ENCODE results near the gene CHID1. TPM values are rescaled to one million over a fixed set of nuclear protein-coding genes. Genes with fewer than 3 reads are reported as not detected.

Gene CHID1
- total and polyA plus RNA-seq, 2 of the 4 experiments (the other 2 are of a cell fraction) = 34.2 to 121 TPM

DNA sequence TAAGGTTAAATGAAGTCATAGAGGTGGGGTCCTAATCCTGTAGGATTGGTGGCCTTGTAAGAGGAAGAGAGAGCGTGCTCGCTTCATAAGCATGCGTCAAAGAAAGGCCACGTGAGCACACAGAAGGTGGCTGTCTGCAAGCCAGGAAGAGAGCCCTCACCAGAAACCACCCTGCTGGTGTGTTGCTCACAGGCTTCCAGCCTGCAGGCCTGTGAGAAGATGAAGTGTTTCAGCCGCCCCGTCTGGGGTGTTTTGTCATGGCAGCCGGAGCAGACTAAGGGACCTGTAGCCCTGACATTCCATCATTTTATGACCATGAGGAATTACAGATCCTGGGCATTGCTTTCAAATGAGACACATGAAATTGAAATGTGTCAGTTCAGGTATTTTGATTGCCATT lies 47.5 kb upstream of the CHID1 start:
- Histone ChIP-seq H3K4me2 (ENCODE audit: low read depth, low read length) (no peak overlapping the region), H2AK9ac (replicated peaks; ENCODE audit: low read depth, low read length, poor library complexity) (no peak overlapping the region), H3K4ac (ENCODE audit: low read depth, low read length) (no peak overlapping the region), H2BK5ac (ENCODE audit: low read depth, low read length, poor library complexity, severe bottlenecking) (no peak overlapping the region), H3K79me1 (ENCODE audit: low read depth in 1 of 2, low read length in 2 of 2) (peaks cover 21 to 66% of the 10 kb centered on the region in 2 experiments), H2AFZ (replicated peaks; ENCODE audit: low read length, poor library complexity) (no peak overlapping the region), H3K9me3 (ENCODE audit: control insufficient read depth, insufficient read depth, low read length) (no peaks in the 10 kb centered on the region), H3K56ac (ENCODE audit: extremely low read depth, insufficient read depth, low read length) (no peak overlapping the region), H3K27me3 (ENCODE audit: control insufficient read depth, insufficient read depth, low read length) (no peaks in the 10 kb centered on the region), H3K4me1 (ENCODE audit: control insufficient read depth, insufficient read depth, low read length) (peaks cover 10% of the 10 kb centered on the region), H4K20me1 (ENCODE audit: insufficient read depth, low read length) (peaks cover 54% of the 10 kb centered on the region), H3K23ac (ENCODE audit: low read depth, low read length) (no peak overlapping the region), H3K4me3 (ENCODE audit: insufficient read depth, low read depth, low read length) (no peak overlapping the region), H2BK15ac (ENCODE audit: low read depth, low read length) (no peak overlapping the region), H3K14ac (replicated peaks; ENCODE audit: low read depth, low read length) (no peak overlapping the region), H2BK20ac (ENCODE audit: low read depth, low read length) (no peak overlapping the region), H2AK5ac (ENCODE audit: low read depth, low read length) (no peak overlapping the region), H4K5ac (ENCODE audit: low read depth, low read length) (no peak overlapping the region), H3K9me1 (ENCODE audit: insufficient read depth, low read length) (peaks cover 18% of the 10 kb centered on the region; the same call in 1 of the 2 replicates), H3K18ac (ENCODE audit: low read depth, low read length) (no peak overlapping the region), H3K27ac (ENCODE audit: insufficient read depth, low read length) (no peak overlapping the region), H2BK120ac (ENCODE audit: low read depth, low read length) (no peak overlapping the region), H3K36me3 (ENCODE audit: control insufficient read depth, insufficient read depth, low read length) (peaks cover 29% of the 10 kb centered on the region), H4K91ac (ENCODE audit: insufficient read depth, low read depth, low read length) (no peak overlapping the region), H3K9ac (ENCODE audit: low read depth, low read length) (no peak overlapping the region), H4K8ac (ENCODE audit: low read depth in 2 of 2, low read length in 2 of 2) (no peak overlapping the region)
- no peak for DNase-seq
- no peak for ATAC-seq (ENCODE audit: low read depth)
- 83% methylated on average over 1 of the region's 7 CpGs; no CpG with 5 or more reads in 1 of the 2 experiments for WGBS, 2 experiments (ENCODE audit: extremely low coverage in 2 of 2, insufficient read length in 1 of 2)
- in situ Hi-C loops (cut with MboI; ENCODE audit: low sequenced_read_pairs) = no loop called here
- dilution Hi-C loops (cut with HindIII; ENCODE audit: low sequenced_read_pairs, unreplicated experiment) = no loop called here
- POLR2A ChIA-PET (ENCODE audit: unreplicated experiment) = no interaction called here
- CTCF ChIA-PET = no interaction called here
- no TSS peak for BruUV-seq (replicated peaks)
- no peak for TF ChIP-seq MXI1 (IDR thresholded peaks at IDR 0.05; ENCODE audit: borderline replicate concordance, low read depth, low read length)
- no peak for TF ChIP-seq RCOR1 (IDR thresholded peaks at IDR 0.05; ENCODE audit: insufficient replicate concordance, low read length)
- TF ChIP-seq, protein P1, sequence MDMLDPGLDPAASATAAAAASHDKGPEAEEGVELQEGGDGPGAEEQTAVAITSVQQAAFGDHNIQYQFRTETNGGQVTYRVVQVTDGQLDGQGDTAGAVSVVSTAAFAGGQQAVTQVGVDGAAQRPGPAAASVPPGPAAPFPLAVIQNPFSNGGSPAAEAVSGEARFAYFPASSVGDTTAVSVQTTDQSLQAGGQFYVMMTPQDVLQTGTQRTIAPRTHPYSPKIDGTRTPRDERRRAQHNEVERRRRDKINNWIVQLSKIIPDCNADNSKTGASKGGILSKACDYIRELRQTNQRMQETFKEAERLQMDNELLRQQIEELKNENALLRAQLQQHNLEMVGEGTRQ (IDR thresholded peaks at IDR 0.05; ENCODE audit: low read depth, low read length) = no peak
- TF ChIP-seq, protein P2, sequence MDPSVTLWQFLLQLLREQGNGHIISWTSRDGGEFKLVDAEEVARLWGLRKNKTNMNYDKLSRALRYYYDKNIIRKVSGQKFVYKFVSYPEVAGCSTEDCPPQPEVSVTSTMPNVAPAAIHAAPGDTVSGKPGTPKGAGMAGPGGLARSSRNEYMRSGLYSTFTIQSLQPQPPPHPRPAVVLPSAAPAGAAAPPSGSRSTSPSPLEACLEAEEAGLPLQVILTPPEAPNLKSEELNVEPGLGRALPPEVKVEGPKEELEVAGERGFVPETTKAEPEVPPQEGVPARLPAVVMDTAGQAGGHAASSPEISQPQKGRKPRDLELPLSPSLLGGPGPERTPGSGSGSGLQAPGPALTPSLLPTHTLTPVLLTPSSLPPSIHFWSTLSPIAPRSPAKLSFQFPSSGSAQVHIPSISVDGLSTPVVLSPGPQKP (IDR thresholded peaks at IDR 0.05; ENCODE audit: borderline replicate concordance, low read depth, low read length) = no peak
- no peak for TF ChIP-seq SMC3 (IDR thresholded peaks at IDR 0.05; ENCODE audit: low read depth, low read length)
- no peak for TF ChIP-seq MAZ (IDR thresholded peaks at IDR 0.05; ENCODE audit: borderline replicate concordance, low read depth, low read length)
- TF ChIP-seq FOS (IDR thresholded peaks at IDR 0.05; ENCODE audit: low read depth, low read length) = no peak
- TF ChIP-seq, protein P3, sequence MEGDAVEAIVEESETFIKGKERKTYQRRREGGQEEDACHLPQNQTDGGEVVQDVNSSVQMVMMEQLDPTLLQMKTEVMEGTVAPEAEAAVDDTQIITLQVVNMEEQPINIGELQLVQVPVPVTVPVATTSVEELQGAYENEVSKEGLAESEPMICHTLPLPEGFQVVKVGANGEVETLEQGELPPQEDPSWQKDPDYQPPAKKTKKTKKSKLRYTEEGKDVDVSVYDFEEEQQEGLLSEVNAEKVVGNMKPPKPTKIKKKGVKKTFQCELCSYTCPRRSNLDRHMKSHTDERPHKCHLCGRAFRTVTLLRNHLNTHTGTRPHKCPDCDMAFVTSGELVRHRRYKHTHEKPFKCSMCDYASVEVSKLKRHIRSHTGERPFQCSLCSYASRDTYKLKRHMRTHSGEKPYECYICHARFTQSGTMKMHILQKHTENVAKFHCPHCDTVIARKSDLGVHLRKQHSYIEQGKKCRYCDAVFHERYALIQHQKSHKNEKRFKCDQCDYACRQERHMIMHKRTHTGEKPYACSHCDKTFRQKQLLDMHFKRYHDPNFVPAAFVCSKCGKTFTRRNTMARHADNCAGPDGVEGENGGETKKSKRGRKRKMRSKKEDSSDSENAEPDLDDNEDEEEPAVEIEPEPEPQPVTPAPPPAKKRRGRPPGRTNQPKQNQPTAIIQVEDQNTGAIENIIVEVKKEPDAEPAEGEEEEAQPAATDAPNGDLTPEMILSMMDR (conservative IDR thresholded peaks at IDR 0.05; ENCODE audit: low read depth, low read length) = no peak
- no peak for TF ChIP-seq POLR2A (IDR thresholded peaks at IDR 0.05; ENCODE audit: low read depth, low read length)
- no peak for TF ChIP-seq BHLHE40 (IDR thresholded peaks at IDR 0.05; ENCODE audit: low read depth, low read length)
- no peak for TF ChIP-seq MAFK (IDR thresholded peaks at IDR 0.05; ENCODE audit: low read depth, low read length)
- no peak for TF ChIP-seq CHD1 (IDR thresholded peaks at IDR 0.05; ENCODE audit: low read depth, low read length)
- no peak for TF ChIP-seq RFX5 (IDR thresholded peaks at IDR 0.05; ENCODE audit: low read depth, low read length)
- no peak for TF ChIP-seq RAD21 (IDR thresholded peaks at IDR 0.05; ENCODE audit: low read length)
- TF ChIP-seq NFE2L2 (IDR thresholded peaks at IDR 0.05; ENCODE audit: low read depth, low read length) = no peak
- no peak for TF ChIP-seq CEBPB (IDR thresholded peaks at IDR 0.05; ENCODE audit: low read depth, low read length)
- intact Hi-C loops (cut with micrococcal nuclease) = no loop called here
